ENCODE data around the gene KYNU. TPM values are rescaled to one million over a fixed set of nuclear protein-coding genes. Genes with fewer than 3 reads are reported as not detected.
A peak's percentile ranks its signal among the peaks of the same experiment; 100 is the strongest.

KYNU gene
- polyA plus RNA-seq, 4 donors, result 0.67 to 3.8 (median 2.1) TPM

DNA sequence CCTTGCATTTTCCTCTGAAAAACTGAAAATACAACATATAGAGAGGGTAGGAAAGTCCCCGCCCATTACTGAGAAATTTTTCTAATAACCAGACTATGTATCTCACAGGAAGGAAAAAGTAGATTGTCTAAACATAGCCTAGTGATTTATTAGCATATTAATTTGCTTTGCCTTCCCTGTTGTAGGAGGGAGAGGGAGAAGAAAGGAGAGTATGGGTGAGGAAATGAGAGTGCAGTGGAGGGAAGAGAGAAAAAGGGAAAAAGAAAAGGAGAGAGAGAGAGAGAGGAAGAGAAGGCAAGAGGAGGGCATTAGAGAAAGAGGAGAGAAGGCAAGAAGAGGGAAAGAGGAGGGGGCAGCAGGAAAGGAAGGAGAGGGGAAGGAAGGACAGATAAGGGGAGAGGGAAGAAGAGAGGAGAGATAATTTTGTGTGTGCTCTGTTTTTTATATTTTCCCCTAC is 3.6 kb upstream of the KYNU start:
- WGBS, 3 donors, result 75 to 86% (median 75%) methylated on average over 1 of the region's 1 CpG
- Histone ChIP-seq H3K4me1 (ENCODE audit: control insufficient read depth in 3 of 3, insufficient read depth in 2 of 3, low read depth in 1 of 3, low read length in 2 of 3) (peaks cover 0 to 30% (median 0%) of the 10 kb centered on the region in 3 donors), H3K4me3 (ENCODE audit: low read depth in 1 of 3, low read length in 3 of 3) (no peak overlapping the region), H3K36me3 (ENCODE audit: control insufficient read depth in 3 of 3, insufficient read depth in 2 of 3, low read depth in 1 of 3, low read length in 3 of 3) (no peaks in the 10 kb centered on the region), H3K27me3 (ENCODE audit: control insufficient read depth in 3 of 3, insufficient read depth in 3 of 3, low read length in 3 of 3) (no peaks in the 10 kb centered on the region), H3K27ac (ENCODE audit: low read depth in 1 of 3, low read length in 2 of 3) (peak overlapping the region in 2 of 3 donors; percentile 63 to 68), H3K9me3 (ENCODE audit: control insufficient read depth in 2 of 2, insufficient read depth in 1 of 2, low read depth in 1 of 2, low read length in 1 of 2) (no peaks in the 10 kb centered on the region)
- DNase-seq (no peak), FAIRE-seq (no peak)

DNA sequence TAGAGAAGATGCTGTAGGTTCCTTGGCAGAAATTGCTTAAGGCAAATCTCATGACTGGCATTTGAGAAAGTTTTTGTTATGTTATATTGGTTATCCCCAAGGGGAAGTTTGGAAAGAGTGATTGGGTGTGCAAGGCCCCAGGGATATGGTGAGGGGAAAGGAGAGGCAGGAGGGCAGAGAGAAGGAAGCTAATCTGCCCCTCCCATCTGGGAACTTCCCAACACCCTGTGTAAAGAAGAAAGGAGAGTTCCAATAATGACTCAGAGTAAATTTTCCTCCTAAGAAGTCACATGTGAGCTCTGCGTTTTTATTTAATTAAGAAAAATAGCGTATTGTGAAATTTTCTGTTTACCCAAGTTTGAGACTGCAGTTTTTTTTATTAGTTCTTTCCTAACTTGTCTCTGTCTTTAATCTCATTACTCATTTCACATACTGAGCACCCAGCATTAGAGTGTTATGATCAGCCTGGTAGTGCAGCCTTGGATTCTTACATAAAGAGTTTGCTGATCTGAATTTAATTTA is 3.1 kb upstream of the KYNU start:
- Histone ChIP-seq H3K9me3 (ENCODE audit: control insufficient read depth in 2 of 2, insufficient read depth in 1 of 2, low read depth in 1 of 2, low read length in 1 of 2) (no peaks in the 10 kb centered on the region), H3K27me3 (ENCODE audit: control insufficient read depth in 3 of 3, insufficient read depth in 3 of 3, low read length in 3 of 3) (no peaks in the 10 kb centered on the region), H3K4me1 (ENCODE audit: control insufficient read depth in 3 of 3, insufficient read depth in 2 of 3, low read depth in 1 of 3, low read length in 2 of 3) (peaks cover 0 to 25% (median 0%) of the 10 kb centered on the region in 3 donors), H3K36me3 (ENCODE audit: control insufficient read depth in 3 of 3, insufficient read depth in 2 of 3, low read depth in 1 of 3, low read length in 3 of 3) (no peaks in the 10 kb centered on the region), H3K27ac (ENCODE audit: low read depth in 1 of 3, low read length in 2 of 3) (peak overlapping the region in 1 of 3 donors; percentile 68), H3K4me3 (ENCODE audit: low read depth in 1 of 3, low read length in 3 of 3) (no peak overlapping the region)
- DNase-seq (peak; percentile 20 to 69), FAIRE-seq (no peak)
- WGBS, 3 donors, result 7 to 24% (median 10%) methylated on average over 2 of the region's 2 CpGs

DNA sequence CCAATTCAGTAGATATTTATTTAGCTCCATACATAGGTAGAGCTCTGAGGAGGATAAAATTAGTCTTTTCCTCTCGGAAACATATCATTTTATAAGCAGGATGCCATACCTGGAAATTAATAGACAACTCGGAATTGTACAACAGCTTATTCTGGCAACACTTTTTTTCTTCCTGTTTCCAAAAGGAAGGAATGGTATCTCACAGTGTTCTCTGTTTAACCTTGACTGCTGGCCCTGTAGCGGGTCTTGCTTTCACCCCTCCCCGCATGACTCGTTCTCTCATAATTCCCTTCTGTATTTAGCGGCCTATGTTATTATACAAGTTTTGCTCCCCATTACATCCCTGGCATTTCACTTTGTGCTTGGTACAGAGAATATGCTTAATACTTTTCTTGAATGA is 2.5 kb upstream of the KYNU start:
- Histone ChIP-seq H3K27me3 (ENCODE audit: control insufficient read depth in 3 of 3, insufficient read depth in 3 of 3, low read length in 3 of 3) (no peaks in the 10 kb centered on the region), H3K36me3 (ENCODE audit: control insufficient read depth in 3 of 3, insufficient read depth in 2 of 3, low read depth in 1 of 3, low read length in 3 of 3) (no peaks in the 10 kb centered on the region), H3K4me3 (ENCODE audit: low read depth in 1 of 3, low read length in 3 of 3) (no peak overlapping the region), H3K9me3 (ENCODE audit: control insufficient read depth in 2 of 2, insufficient read depth in 1 of 2, low read depth in 1 of 2, low read length in 1 of 2) (no peaks in the 10 kb centered on the region), H3K4me1 (ENCODE audit: control insufficient read depth in 3 of 3, insufficient read depth in 2 of 3, low read depth in 1 of 3, low read length in 2 of 3) (peaks cover 0 to 24% (median 0%) of the 10 kb centered on the region in 3 donors), H3K27ac (ENCODE audit: low read depth in 1 of 3, low read length in 2 of 3) (no peak overlapping the region)
- WGBS, 3 donors, result 88 to 91% (median 90%) methylated on average over 6 of the region's 6 CpGs
- FAIRE-seq, result no peak
- no peak for DNase-seq

DNA sequence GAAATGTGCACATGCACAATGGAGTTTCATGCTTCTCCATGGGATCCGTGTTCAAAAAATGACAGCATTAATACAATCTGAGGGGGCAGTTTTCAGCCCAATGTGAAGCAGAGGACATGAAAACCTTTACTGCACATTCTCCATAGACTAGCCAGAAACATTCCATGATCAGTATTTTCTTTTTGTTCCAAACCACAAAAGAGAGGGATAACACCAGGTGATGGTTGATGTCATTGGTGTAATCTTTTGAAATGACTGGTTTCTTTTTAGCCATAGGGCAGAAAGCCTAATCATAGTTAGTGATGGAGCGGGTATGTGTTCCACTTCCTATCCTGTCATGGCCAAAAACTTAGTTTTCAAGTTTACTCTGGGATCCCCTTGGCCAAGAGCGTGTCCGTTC is 1.8 kb upstream of the KYNU start:
- Histone ChIP-seq H3K36me3 (ENCODE audit: control insufficient read depth in 3 of 3, insufficient read depth in 2 of 3, low read depth in 1 of 3, low read length in 3 of 3) (no peaks in the 10 kb centered on the region), H3K9me3 (ENCODE audit: control insufficient read depth in 2 of 2, insufficient read depth in 1 of 2, low read depth in 1 of 2, low read length in 1 of 2) (no peaks in the 10 kb centered on the region), H3K27ac (ENCODE audit: low read depth in 1 of 3, low read length in 2 of 3) (no peak overlapping the region), H3K4me3 (ENCODE audit: low read depth in 1 of 3, low read length in 3 of 3) (no peak overlapping the region), H3K4me1 (ENCODE audit: control insufficient read depth in 3 of 3, insufficient read depth in 2 of 3, low read depth in 1 of 3, low read length in 2 of 3) (peaks cover 0 to 21% (median 0%) of the 10 kb centered on the region in 3 donors), H3K27me3 (ENCODE audit: control insufficient read depth in 3 of 3, insufficient read depth in 3 of 3, low read length in 3 of 3) (no peaks in the 10 kb centered on the region)
- DNase-seq, result no peak
- no peak for FAIRE-seq
- WGBS, 3 donors, result 86 to 93% (median 90%) methylated on average over 4 of the region's 4 CpGs

DNA sequence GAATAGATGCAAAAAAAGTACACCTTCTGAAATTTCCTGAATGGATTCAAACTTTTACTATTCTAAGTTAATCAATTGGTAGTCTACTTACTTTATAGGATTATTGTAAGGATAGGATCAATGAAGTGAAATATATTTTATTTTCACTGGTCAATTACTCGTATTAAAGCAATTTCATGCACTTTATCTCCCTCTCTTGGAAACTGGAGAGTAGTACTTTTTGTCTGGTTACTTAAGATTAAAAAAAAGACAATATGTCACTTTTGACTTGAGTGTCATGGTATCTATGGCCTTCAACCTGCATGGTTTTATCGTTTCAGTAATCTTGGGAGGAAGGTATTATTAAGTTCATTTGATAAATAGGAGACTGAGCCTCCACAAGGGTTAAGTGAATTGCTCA is 1.0 kb upstream of the KYNU start:
- Histone ChIP-seq H3K27ac (ENCODE audit: low read depth in 1 of 3, low read length in 2 of 3) (no peak overlapping the region), H3K36me3 (ENCODE audit: control insufficient read depth in 3 of 3, insufficient read depth in 2 of 3, low read depth in 1 of 3, low read length in 3 of 3) (no peaks in the 10 kb centered on the region), H3K4me3 (ENCODE audit: low read depth in 1 of 3, low read length in 3 of 3) (no peak overlapping the region), H3K9me3 (ENCODE audit: control insufficient read depth in 2 of 2, insufficient read depth in 1 of 2, low read depth in 1 of 2, low read length in 1 of 2) (no peaks in the 10 kb centered on the region), H3K4me1 (ENCODE audit: control insufficient read depth in 3 of 3, insufficient read depth in 2 of 3, low read depth in 1 of 3, low read length in 2 of 3) (peaks cover 0 to 19% (median 0%) of the 10 kb centered on the region in 3 donors), H3K27me3 (ENCODE audit: control insufficient read depth in 3 of 3, insufficient read depth in 3 of 3, low read length in 3 of 3) (no peaks in the 10 kb centered on the region)
- FAIRE-seq, result no peak
- WGBS, 3 donors, result 38 to 76% (median 52%) methylated on average over 2 of the region's 2 CpGs
- DNase-seq, result no peak

DNA sequence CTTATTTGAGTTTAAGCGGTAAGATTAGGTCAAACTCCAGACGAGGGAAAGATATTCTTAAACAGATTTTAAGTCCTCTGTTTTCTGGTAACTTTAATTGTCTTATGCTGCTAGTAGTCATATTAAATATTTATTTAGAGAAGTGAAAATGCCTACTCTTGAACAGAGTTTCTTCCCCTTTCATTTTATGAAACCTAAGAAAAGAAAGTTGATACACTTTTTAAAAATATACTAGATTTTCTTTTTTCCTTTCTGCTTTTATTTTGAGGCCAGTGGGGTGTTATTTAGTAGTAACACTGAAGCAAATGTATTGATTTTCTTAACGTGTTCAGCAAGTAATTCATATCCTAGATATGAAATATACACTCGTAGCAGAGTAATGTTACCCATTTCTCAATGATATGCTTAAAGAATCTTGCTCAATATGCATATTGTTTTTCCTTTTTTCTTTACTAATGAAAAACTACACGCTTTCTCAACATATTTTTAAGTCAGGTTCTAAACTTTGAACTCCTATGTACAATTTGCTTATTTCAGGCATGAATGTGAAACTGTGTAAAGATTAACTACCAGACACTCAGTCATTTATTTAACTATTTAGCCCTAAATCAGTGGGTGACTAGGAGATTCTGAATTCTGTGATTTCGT is 691 bp downstream of the KYNU start:
- Histone ChIP-seq H3K4me3 (ENCODE audit: low read depth in 1 of 3, low read length in 3 of 3) (no peak overlapping the region), H3K36me3 (ENCODE audit: control insufficient read depth in 3 of 3, insufficient read depth in 2 of 3, low read depth in 1 of 3, low read length in 3 of 3) (no peaks in the 10 kb centered on the region), H3K9me3 (ENCODE audit: control insufficient read depth in 2 of 2, insufficient read depth in 1 of 2, low read depth in 1 of 2, low read length in 1 of 2) (no peaks in the 10 kb centered on the region), H3K27ac (ENCODE audit: low read depth in 1 of 3, low read length in 2 of 3) (peak overlapping the region in 1 of 3 donors; percentile 42), H3K27me3 (ENCODE audit: control insufficient read depth in 3 of 3, insufficient read depth in 3 of 3, low read length in 3 of 3) (no peaks in the 10 kb centered on the region), H3K4me1 (ENCODE audit: control insufficient read depth in 3 of 3, insufficient read depth in 2 of 3, low read depth in 1 of 3, low read length in 2 of 3) (peaks cover 0 to 19% (median 0%) of the 10 kb centered on the region in 3 donors)
- no peak for FAIRE-seq
- WGBS, 3 donors, result 28 to 45% (median 29%) methylated on average over 6 of the region's 6 CpGs
- DNase-seq, result peak in 1 of 2 donors; percentile 32

DNA sequence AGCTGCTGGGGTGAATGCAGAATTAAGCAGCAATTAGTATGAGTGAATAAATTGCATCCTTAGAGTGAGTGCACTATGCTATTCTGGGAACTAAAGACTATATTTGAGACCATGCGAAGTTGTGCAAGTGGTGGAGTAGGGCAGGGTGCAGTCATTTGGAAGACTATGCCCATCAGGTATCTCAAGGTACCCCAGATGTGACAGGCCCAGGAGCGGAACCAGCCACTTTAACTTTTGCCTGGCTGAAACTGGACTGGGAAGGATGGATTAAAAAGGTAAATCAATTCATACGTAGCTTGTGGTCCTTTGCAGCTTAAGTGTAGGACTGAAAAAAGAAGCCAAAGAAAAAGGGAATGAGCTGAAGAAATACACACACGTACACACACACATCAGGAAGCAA is 1.7 kb downstream of the KYNU start:
- Histone ChIP-seq H3K4me1 (ENCODE audit: control insufficient read depth in 3 of 3, insufficient read depth in 2 of 3, low read depth in 1 of 3, low read length in 2 of 3) (peaks cover 0 to 11% (median 0%) of the 10 kb centered on the region in 3 donors), H3K9me3 (ENCODE audit: control insufficient read depth in 2 of 2, insufficient read depth in 1 of 2, low read depth in 1 of 2, low read length in 1 of 2) (no peaks in the 10 kb centered on the region), H3K4me3 (ENCODE audit: low read depth in 1 of 3, low read length in 3 of 3) (no peak overlapping the region), H3K27me3 (ENCODE audit: control insufficient read depth in 3 of 3, insufficient read depth in 3 of 3, low read length in 3 of 3) (no peaks in the 10 kb centered on the region), H3K27ac (ENCODE audit: low read depth in 1 of 3, low read length in 2 of 3) (no peak overlapping the region), H3K36me3 (ENCODE audit: control insufficient read depth in 3 of 3, insufficient read depth in 2 of 3, low read depth in 1 of 3, low read length in 3 of 3) (no peaks in the 10 kb centered on the region)
- FAIRE-seq (no peak), DNase-seq (no peak)
- WGBS, 3 donors, result 87 to 93% (median 89%) methylated on average over 4 of the region's 4 CpGs

DNA sequence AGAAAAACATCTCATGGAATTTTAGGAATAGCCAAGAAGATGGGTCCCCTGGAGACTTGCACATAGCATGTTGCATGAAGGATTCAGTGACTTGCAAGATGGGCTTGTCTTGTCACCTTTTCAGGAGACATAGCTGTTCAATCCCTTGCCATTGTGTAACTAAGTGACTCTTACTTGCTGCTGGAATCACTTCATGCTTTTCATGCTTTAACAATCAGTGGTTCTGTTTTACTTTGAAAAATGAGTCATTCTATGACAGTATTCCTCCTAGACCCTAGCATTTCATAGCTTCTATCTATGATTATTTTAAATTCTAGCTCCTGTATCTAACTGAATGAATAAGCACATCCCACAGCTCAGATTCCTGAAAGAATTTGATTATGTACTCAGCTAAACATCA is 2.8 kb downstream of the KYNU start:
- DNase-seq (no peak), FAIRE-seq (no peak)
- Histone ChIP-seq H3K27me3 (ENCODE audit: control insufficient read depth in 3 of 3, insufficient read depth in 3 of 3, low read length in 3 of 3) (no peaks in the 10 kb centered on the region), H3K27ac (ENCODE audit: low read depth in 1 of 3, low read length in 2 of 3) (no peak overlapping the region), H3K9me3 (ENCODE audit: control insufficient read depth in 2 of 2, insufficient read depth in 1 of 2, low read depth in 1 of 2, low read length in 1 of 2) (no peaks in the 10 kb centered on the region), H3K36me3 (ENCODE audit: control insufficient read depth in 3 of 3, insufficient read depth in 2 of 3, low read depth in 1 of 3, low read length in 3 of 3) (no peaks in the 10 kb centered on the region), H3K4me3 (ENCODE audit: low read depth in 1 of 3, low read length in 3 of 3) (no peak overlapping the region), H3K4me1 (ENCODE audit: control insufficient read depth in 3 of 3, insufficient read depth in 2 of 3, low read depth in 1 of 3, low read length in 2 of 3) (peaks cover 0 to 3% (median 0%) of the 10 kb centered on the region in 3 donors)

DNA sequence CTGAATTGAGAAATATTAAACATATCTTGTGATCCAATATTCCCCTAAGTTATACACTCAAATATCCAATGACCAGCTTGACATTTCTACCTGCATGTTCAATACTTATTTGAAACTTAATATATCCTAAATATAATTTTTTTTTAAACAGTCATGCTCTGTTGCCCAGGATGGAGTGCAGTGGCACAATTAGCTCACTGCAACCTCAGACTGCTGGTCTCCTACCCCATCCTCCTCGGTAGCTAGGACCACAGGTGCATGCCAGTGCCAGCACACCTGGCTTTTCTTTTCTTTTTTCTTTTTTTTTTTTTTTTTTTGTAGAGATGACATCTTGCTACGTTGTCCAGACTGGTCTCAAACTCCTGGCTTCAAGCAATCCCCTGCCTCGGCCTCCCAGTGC is 4.2 kb downstream of the KYNU start:
- H3K9me3 ChIP-seq (ENCODE audit: control insufficient read depth in 2 of 2, insufficient read depth in 1 of 2, low read depth in 1 of 2, low read length in 1 of 2), result no peaks in the 10 kb centered on the region

More for the DNA sequence above, 4.2 kb downstream of the KYNU start:
- H3K27ac ChIP-seq (ENCODE audit: low read depth in 1 of 3, low read length in 2 of 3), result no peak overlapping the region
- H3K4me1 ChIP-seq (ENCODE audit: control insufficient read depth in 3 of 3, insufficient read depth in 2 of 3, low read depth in 1 of 3, low read length in 2 of 3), result peaks cover 0 to 3% (median 0%) of the 10 kb centered on the region in 3 donors
- H3K27me3 ChIP-seq (ENCODE audit: control insufficient read depth in 3 of 3, insufficient read depth in 3 of 3, low read length in 3 of 3), result no peaks in the 10 kb centered on the region
- no peak overlapping the region for H3K4me3 ChIP-seq (ENCODE audit: low read depth in 1 of 3, low read length in 3 of 3)
- 84 to 93% (median 84%) methylated on average over 3 of the region's 3 CpGs for WGBS, 3 donors
- FAIRE-seq (no peak), DNase-seq (no peak)
- no peaks in the 10 kb centered on the region for H3K36me3 ChIP-seq (ENCODE audit: control insufficient read depth in 3 of 3, insufficient read depth in 2 of 3, low read depth in 1 of 3, low read length in 3 of 3)
